HCT116 (cell line): ENCODE results near the gene TPGS1. TPM values are rescaled to one million over a fixed set of nuclear protein-coding genes. Genes with fewer than 3 reads are reported as not detected.

Experiments used
- ATAC-seq: fragments of 200-7000 bp; cut with Tn5 transposase; 2 replicates; pipeline ENCODE4 v1.9.1; 2020; ENCODE audit warnings: mild to moderate bottlenecking, moderate library complexity
- BruUV-seq: library from RNA; stranded (reverse); fragments of 400-500 nt; replicated peaks from 2 replicates; lab custom pipeline; 2021; lab: Mats Ljungman, UMichigan
- CTCF ChIA-PET: fragments of 300-600 bp; sonication (Branson Sonifier 250); formaldehyde crosslinking; loops from one replicate; lab custom pipeline; 2021; ENCODE audit warnings: antibody characterized with exemption; lab: Charles Lee
- POLR2A ChIA-PET: fragments of 300-600, 350-600 bp; sonication (Branson Sonifier 250); formaldehyde crosslinking; loops from one replicate; lab custom pipeline; 2021; ENCODE audit warnings: antibody characterized with exemption; lab: Charles Lee
- RAD21 ChIA-PET, 2 experiments: fragments of 300-600 bp; sonication (Branson Sonifier 250); formaldehyde crosslinking; loops; one replicate each; lab custom pipeline; 2023; ENCODE audit warnings: low total read pairs in 2 of 2; ENCODE audit not compliant: uncharacterized antibody in 2 of 2, unreplicated experiment in 2 of 2, low non-redundant PET in 1 of 2; lab: Charles Lee
- DNase-seq: peaks from one replicate; pipeline ENCODE4 v3.0.0-alpha.2; 2010; ENCODE audit warnings: low read depth, low spot score
- H2AFZ ChIP-seq: fragments of 200-600 bp; shearing (Covaris generic), sonication (generic); 2 replicates; pipeline ENCODE4 v1.6.1; 2017; ENCODE audit warnings: low read depth, mixed run types, mixed read lengths, antibody characterized with exemption, low read length; ENCODE audit not compliant: poor library complexity, severe bottlenecking
- H3K27ac ChIP-seq: 2 replicates; pipeline ENCODE4 v1.5.1; 2012; ENCODE audit warnings: low read depth, low read length
- H3K27me3 ChIP-seq: fragments of 200-600 bp; sonication (generic); 2 replicates; pipeline ENCODE4 v1.6.1; 2016; ENCODE audit warnings: mixed run types, low read length, mixed read lengths; ENCODE audit not compliant: insufficient read depth
- H3K36me3 ChIP-seq, 2 experiments: fragments of 200-500 bp in 1 of 2; fragments of 200-600 bp in 1 of 2; sonication (Bioruptor generic) in 1 of 2; sonication (generic) in 1 of 2; 2 replicates each; pipeline versions ENCODE4 v1.5.1 to v1.6.1; 2014 to 2016; ENCODE audit warnings: low read length in 2 of 2, inconsistent platforms in 1 of 2, mixed read lengths in 1 of 2, mixed run types in 1 of 2; ENCODE audit not compliant: insufficient read depth in 2 of 2, control insufficient read depth in 1 of 2
- H3K4me1 ChIP-seq, 2 experiments: fragments of 200-600 bp in 1 of 2; sonication (generic) in 1 of 2; 2 replicates each; pipeline versions ENCODE4 v1.5.1 to v1.6.1; 2012 to 2017; ENCODE audit warnings: low read length in 2 of 2, inconsistent platforms in 1 of 2, mild to moderate bottlenecking in 1 of 2, mixed read lengths in 1 of 2, mixed run types in 1 of 2, moderate library complexity in 1 of 2; ENCODE audit not compliant: insufficient read depth in 2 of 2, control insufficient read depth in 1 of 2
- H3K4me2 ChIP-seq: fragments of 200-600 bp; sonication (generic); 2 replicates; pipeline ENCODE4 v1.6.1; 2017; ENCODE audit warnings: mixed run types, low read length, mixed read lengths
- H3K4me3 ChIP-seq, 2 experiments: fragments of 200-600 bp in 1 of 2; sonication (generic) in 1 of 2; replicated peaks in 1 of 2; 2 replicates each; pipeline ENCODE4 v1.5.1; 2011 to 2016; ENCODE audit warnings: low read length in 2 of 2, control low read depth in 1 of 2, low read depth in 1 of 2, mild to moderate bottlenecking in 1 of 2, mixed read lengths in 1 of 2, mixed run types in 1 of 2
- H3K79me2 ChIP-seq: fragments of 200-600 bp; sonication (generic); 2 replicates; pipeline ENCODE4 v1.6.1; 2017; ENCODE audit warnings: mild to moderate bottlenecking, mixed run types, low read length, moderate library complexity, mixed read lengths; ENCODE audit not compliant: insufficient read depth
- H3K9ac ChIP-seq: fragments of 200-600 bp; sonication (generic); 2 replicates; pipeline ENCODE4 v1.6.1; 2016; ENCODE audit warnings: low read length, mixed read lengths
- H3K9me2 ChIP-seq: fragments of 200-600 bp; sonication (generic), shearing (Covaris generic); 2 replicates; pipeline ENCODE4 v1.6.1; 2017; ENCODE audit warnings: mixed run types, mild to moderate bottlenecking, moderate library complexity; ENCODE audit not compliant: insufficient read depth
- H3K9me3 ChIP-seq, 2 experiments: fragments of 200-500 bp in 1 of 2; fragments of 200-600 bp in 1 of 2; sonication (Bioruptor generic) in 1 of 2; sonication (generic) in 1 of 2; 2 replicates each; pipeline ENCODE4 v1.6.1; 2014 to 2017; ENCODE audit warnings: low read length in 2 of 2, mixed read lengths in 2 of 2, inconsistent platforms in 1 of 2, low read depth in 1 of 2, mild to moderate bottlenecking in 1 of 2, mixed run types in 1 of 2, moderate library complexity in 1 of 2; ENCODE audit not compliant: control insufficient read depth in 1 of 2, insufficient read depth in 1 of 2
- H4K20me1 ChIP-seq: fragments of 200-600 bp; sonication (generic), shearing (Covaris generic); 2 replicates; pipeline ENCODE4 v1.6.1; 2017; ENCODE audit warnings: mixed run types, mild to moderate bottlenecking, moderate library complexity; ENCODE audit not compliant: insufficient read depth
- CEBPB ChIP-seq: IDR thresholded peaks from 2 replicates; pipeline ENCODE4 v1.6.1; 2012; ENCODE audit warnings: low read depth
- EGR1 ChIP-seq: IDR thresholded peaks from 2 replicates; pipeline ENCODE4 v1.6.1; 2012; ENCODE audit warnings: low read depth
- ELF1 ChIP-seq: IDR thresholded peaks from 2 replicates; pipeline ENCODE4 v1.6.1; 2012; ENCODE audit warnings: low read depth, borderline replicate concordance
- FOSL1 ChIP-seq: IDR thresholded peaks from 2 replicates; pipeline ENCODE4 v1.6.1; 2012; ENCODE audit warnings: low read depth
- POLR2A ChIP-seq: IDR thresholded peaks from 2 replicates; pipeline ENCODE4 v1.7.0; 2011; ENCODE audit warnings: borderline replicate concordance; ENCODE audit not compliant: insufficient read depth, insufficient read length; ENCODE audit errors: extremely low read depth
- POLR2AphosphoS5 ChIP-seq: IDR thresholded peaks from 2 replicates; pipeline ENCODE4 v1.6.1; 2011; ENCODE audit warnings: mild to moderate bottlenecking, low read depth, low read length, moderate library complexity
- SRF ChIP-seq: IDR thresholded peaks from 2 replicates; pipeline ENCODE4 v1.6.1; 2012; ENCODE audit warnings: low read depth
- TCF7L2 ChIP-seq: IDR thresholded peaks from 2 replicates; pipeline ENCODE4 v1.7.0; 2011; ENCODE audit warnings: borderline replicate concordance, inconsistent platforms; ENCODE audit not compliant: insufficient read depth, insufficient read length; ENCODE audit errors: extremely low read depth
- YY1 ChIP-seq: IDR thresholded peaks from 2 replicates; pipeline ENCODE4 v1.6.1; 2011; ENCODE audit warnings: low read length, low read depth, moderate library complexity, mild to moderate bottlenecking; ENCODE audit not compliant: insufficient replicate concordance; ENCODE audit errors: extremely low read depth
- ZFX ChIP-seq: fragments of 450-650 bp; IDR thresholded peaks from 2 replicates; pipeline ENCODE4 v1.6.1; 2017
- ZNF274 ChIP-seq: fragments of 200-500 bp; sonication (Bioruptor generic); IDR thresholded peaks from 2 replicates; pipeline ENCODE4 v1.6.1; 2014; ENCODE audit warnings: mild to moderate bottlenecking, low read depth, low read length, inconsistent platforms
- intact Hi-C: fragments of 100-400 bp; cut with micrococcal nuclease; formaldehyde crosslinking; loops from 2 replicates; pipeline ENCODE4 v1.10.0; 2022
- total RNA-seq: library from RNA; stranded (reverse); gene quantifications from one replicate; pipeline ENCODE4 v1.2.1, GENCODE V29; 2021; ENCODE audit not compliant: unreplicated experiment
- TF ChIP-seq, protein P1 (sequence below): IDR thresholded peaks from 2 replicates; pipeline ENCODE4 v1.6.1; 2012
- TF ChIP-seq, protein P2 (sequence below): IDR thresholded peaks from 2 replicates; pipeline ENCODE4 v1.6.1; 2011; ENCODE audit warnings: mild to moderate bottlenecking, low read length, moderate library complexity; ENCODE audit not compliant: insufficient replicate concordance; ENCODE audit errors: extremely low read depth
- TF ChIP-seq, protein P3 (sequence below): IDR thresholded peaks from 2 replicates; pipeline ENCODE4 v1.6.1; 2012

Gene TPGS1
- total RNA-seq, 1 experiment from 2014 or later = 19.1 TPM

DNA sequence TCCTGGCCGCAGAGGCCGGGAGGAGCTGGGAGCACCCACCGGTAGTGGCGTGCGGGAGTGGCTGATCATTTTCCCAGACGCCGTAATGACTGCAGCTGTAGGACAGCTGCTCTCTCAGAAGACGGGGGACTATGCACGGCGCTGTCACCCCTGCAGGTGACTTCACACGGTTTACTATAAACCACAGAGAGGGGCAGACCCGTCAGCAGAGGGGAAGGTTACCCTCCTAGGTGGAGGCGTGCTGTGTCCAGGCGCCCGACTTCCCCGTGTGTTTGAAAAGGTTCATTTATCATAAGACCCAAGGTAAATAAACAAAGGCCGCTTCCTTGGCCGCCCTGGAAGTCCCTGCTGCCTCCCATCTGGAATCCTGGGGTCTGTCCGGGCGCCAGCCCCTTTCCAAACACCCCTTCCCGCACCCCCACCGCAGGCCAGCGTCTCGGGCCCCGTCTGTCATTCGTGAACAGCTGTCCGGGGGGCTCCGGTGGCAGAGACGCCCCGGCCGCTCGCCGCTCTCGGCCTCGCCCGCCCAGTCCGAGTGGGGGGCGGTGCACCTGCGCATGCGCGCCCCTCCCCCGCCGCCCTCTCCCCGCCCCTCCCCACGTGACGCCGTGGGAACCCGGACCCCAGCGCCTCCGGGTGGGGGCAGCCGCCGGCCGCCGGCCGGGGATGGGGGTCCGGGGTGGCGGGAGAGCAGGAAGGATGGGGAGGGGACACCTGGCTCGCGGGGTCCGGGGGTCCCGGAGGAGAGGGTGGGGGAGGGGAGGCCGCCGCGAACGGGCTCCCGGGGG, 47.4 kb upstream of the TPGS1 start:
- H3K79me2 ChIP-seq = no peaks in the 10 kb centered on the region
- H3K9me3 ChIP-seq = no peaks in the 10 kb centered on the region
- CTCF ChIA-PET = interaction anchor here (1.4 kb wide), 1 partner anchor 46 kb away, joined by 5 read pairs; no protein-coding TSS in a partner anchor
- BruUV-seq = TSS peak; percentile 91
- POLR2A ChIA-PET = interaction anchor here (0.6 kb wide), 1 partner anchor 462 kb away, joined by 3 read pairs; no protein-coding TSS in a partner anchor
- peak overlapping the region; percentile 57 for H3K9ac ChIP-seq
- H3K27ac ChIP-seq = peak overlapping the region; percentile 62; the same call in 1 of the 2 replicates
- TF ChIP-seq POLR2AphosphoS5 = peak; percentile 73
- no peak for TF ChIP-seq ZFX
- no peaks in the 10 kb centered on the region for H3K9me2 ChIP-seq
- peak overlapping the region; percentile 63 to 66 for H3K4me3 ChIP-seq
- RAD21 ChIA-PET = no interaction called here
- peak overlapping the region; percentile 61 for H2AFZ ChIP-seq
- intact Hi-C loops = no loop called here
- H3K4me2 ChIP-seq = peak overlapping the region; percentile 96
- H3K36me3 ChIP-seq = no peaks in the 10 kb centered on the region
- no peaks in the 10 kb centered on the region for H3K27me3 ChIP-seq
- no peaks in the 10 kb centered on the region for H4K20me1 ChIP-seq
- DNase-seq = no peak
- H3K4me1 ChIP-seq = peaks cover 7 to 24% of the 10 kb centered on the region in 2 experiments; a peak in 3 of 4 replicates
- peak; percentile 69 for ATAC-seq

DNA sequence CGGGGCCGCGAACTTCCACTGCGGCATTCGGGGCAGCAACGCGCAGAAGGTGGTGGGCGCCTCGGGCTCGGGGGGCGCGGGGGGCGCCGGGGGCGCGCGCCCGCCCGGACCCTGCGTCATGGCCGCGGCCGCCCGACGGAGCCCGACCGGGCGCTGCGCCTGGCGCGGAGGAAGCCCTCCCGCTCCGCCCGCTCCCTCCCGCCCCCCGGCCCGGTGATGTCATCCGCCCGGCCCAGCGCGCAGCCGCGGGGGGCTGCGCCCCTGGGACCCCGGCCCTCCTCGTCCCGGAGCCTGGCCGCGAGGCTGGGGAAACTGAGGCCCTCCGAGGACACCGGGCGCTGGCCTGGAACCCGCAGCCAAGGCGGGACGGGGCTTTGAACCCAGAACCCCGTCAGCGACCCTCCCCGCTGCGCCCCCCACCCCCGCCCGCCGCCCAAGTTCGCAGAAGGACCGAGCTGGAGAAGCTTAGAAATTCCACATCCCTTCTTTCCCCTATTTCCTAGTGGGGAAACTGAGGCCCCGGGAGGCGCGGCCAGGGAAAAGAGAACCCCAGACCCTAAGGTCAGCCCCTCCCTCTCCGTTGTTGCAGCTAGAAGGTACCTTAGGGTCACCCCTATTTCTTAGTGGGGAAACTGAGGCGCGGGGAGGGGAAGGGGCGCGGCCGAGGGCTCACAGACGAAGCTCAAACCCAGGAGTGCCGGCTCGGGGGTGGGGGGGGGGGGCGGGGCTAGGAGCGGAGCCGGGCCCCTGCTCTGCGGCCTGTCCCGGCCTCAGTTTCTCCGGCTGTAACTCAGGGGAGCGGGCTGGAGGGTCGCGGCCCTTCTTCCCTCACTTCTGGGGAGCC, 46.2 kb upstream of the TPGS1 start, which contains the start of gene SHC2:
Gene SHC2, minus strand, starts transcription at position 157 of the 844 bp plus-strand sequence. Its CDS starts 37 bp downstream, at position 120.
- peaks cover 7 to 24% of the 10 kb centered on the region in 2 experiments; a peak in 3 of 4 replicates for H3K4me1 ChIP-seq
- no peaks in the 10 kb centered on the region for H3K27me3 ChIP-seq
- peak within 1 kb of the TSS; percentile 62; the same call in 1 of the 2 replicates for H3K27ac ChIP-seq
- no TSS peak for BruUV-seq
- no peaks in the 10 kb centered on the region for H3K9me2 ChIP-seq
- ChIA-PET CTCF (interaction anchor here (1.4 kb wide), 1 partner anchor 45 kb away, joined by 5 read pairs; no protein-coding TSS in a partner anchor), RAD21 (no interaction called here), POLR2A (interaction anchor here (0.7 kb wide), 1 partner anchor 338 kb away, joined by 5 read pairs; no protein-coding TSS in a partner anchor)
- peak within 1 kb of the TSS; percentile 57 for H3K9ac ChIP-seq
- no peaks in the 10 kb centered on the region for H3K9me3 ChIP-seq
- H3K4me3 ChIP-seq = peak within 1 kb of the TSS; percentile 63 to 66
- ATAC-seq = no peak
- H3K79me2 ChIP-seq = no peaks in the 10 kb centered on the region
- intact Hi-C loops = no loop called here
- peak within 1 kb of the TSS; percentile 61 for H2AFZ ChIP-seq
- H4K20me1 ChIP-seq = no peaks in the 10 kb centered on the region
- H3K36me3 ChIP-seq = no peaks in the 10 kb centered on the region
- H3K4me2 ChIP-seq = peak within 1 kb of the TSS; percentile 96
- no peak for DNase-seq
- TF ChIP-seq, protein P1, sequence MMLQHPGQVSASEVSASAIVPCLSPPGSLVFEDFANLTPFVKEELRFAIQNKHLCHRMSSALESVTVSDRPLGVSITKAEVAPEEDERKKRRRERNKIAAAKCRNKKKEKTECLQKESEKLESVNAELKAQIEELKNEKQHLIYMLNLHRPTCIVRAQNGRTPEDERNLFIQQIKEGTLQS = no peak
- TF ChIP-seq YY1 (no peak), ELF1 (no peak), ZNF274 (no peak), CEBPB (no peak), TCF7L2 (no peak), FOSL1 (no peak), POLR2AphosphoS5 (no peak), ZFX (no peak), SRF (no peak), EGR1 (no peak), POLR2A (no peak)
- TF ChIP-seq, protein P2, sequence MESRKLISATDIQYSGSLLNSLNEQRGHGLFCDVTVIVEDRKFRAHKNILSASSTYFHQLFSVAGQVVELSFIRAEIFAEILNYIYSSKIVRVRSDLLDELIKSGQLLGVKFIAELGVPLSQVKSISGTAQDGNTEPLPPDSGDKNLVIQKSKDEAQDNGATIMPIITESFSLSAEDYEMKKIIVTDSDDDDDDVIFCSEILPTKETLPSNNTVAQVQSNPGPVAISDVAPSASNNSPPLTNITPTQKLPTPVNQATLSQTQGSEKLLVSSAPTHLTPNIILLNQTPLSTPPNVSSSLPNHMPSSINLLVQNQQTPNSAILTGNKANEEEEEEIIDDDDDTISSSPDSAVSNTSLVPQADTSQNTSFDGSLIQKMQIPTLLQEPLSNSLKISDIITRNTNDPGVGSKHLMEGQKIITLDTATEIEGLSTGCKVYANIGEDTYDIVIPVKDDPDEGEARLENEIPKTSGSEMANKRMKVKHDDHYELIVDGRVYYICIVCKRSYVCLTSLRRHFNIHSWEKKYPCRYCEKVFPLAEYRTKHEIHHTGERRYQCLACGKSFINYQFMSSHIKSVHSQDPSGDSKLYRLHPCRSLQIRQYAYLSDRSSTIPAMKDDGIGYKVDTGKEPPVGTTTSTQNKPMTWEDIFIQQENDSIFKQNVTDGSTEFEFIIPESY = no peak
- TF ChIP-seq, protein P3, sequence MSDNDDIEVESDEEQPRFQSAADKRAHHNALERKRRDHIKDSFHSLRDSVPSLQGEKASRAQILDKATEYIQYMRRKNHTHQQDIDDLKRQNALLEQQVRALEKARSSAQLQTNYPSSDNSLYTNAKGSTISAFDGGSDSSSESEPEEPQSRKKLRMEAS = no peak
